Endodermal cell (in vitro differentiated cells): ENCODE data around the gene TMEM60. TPM values are rescaled to one million over a fixed set of nuclear protein-coding genes. Genes with fewer than 3 reads are reported as not detected.

ENCODE experiments used
- DNase-seq: peaks from one replicate; pipeline ENCODE4 v3.0.0-alpha.2; 2017
- H3K27ac ChIP-seq: 2 replicates; pipeline ENCODE4 v1.5.1; 2013; ENCODE audit warnings: mild to moderate bottlenecking, low read depth, low read length, moderate library complexity
- H3K27me3 ChIP-seq: 2 replicates; pipeline ENCODE4 v1.6.1; 2013; ENCODE audit warnings: mild to moderate bottlenecking, low read length, moderate library complexity; ENCODE audit not compliant: insufficient read depth, control insufficient read depth, poor library complexity, severe bottlenecking
- H3K36me3 ChIP-seq: 2 replicates; pipeline ENCODE4 v1.7.0; 2013; ENCODE audit warnings: mild to moderate bottlenecking, low read length, moderate library complexity; ENCODE audit not compliant: control insufficient read depth, insufficient read depth
- H3K4me1 ChIP-seq: one replicate; pipeline ENCODE4 v1.7.0; 2013; ENCODE audit warnings: low read length; ENCODE audit not compliant: control insufficient read depth, insufficient read depth
- H3K4me3 ChIP-seq: 2 replicates; pipeline ENCODE4 v1.5.1; 2013; ENCODE audit warnings: mild to moderate bottlenecking, low read length, moderate library complexity
- H3K9ac ChIP-seq: 2 replicates; pipeline ENCODE4 v1.6.1; 2013; ENCODE audit warnings: mild to moderate bottlenecking, low read length, moderate library complexity; ENCODE audit not compliant: poor library complexity, severe bottlenecking; ENCODE audit errors: extremely low read depth
- H3K9me3 ChIP-seq: 2 replicates; pipeline ENCODE4 v1.6.1; 2013; ENCODE audit warnings: mild to moderate bottlenecking, low read length, moderate library complexity; ENCODE audit not compliant: control insufficient read depth
- H3K27ac Mint-ChIP-seq: 2 replicates; pipeline ENCODE4 v1.8.0; 2020; ENCODE audit warnings: mixed read lengths
- H3K27me3 Mint-ChIP-seq: 2 replicates; pipeline ENCODE4 v1.8.0; 2021; ENCODE audit warnings: mild to moderate bottlenecking, mixed read lengths; ENCODE audit not compliant: insufficient read depth
- H3K36me3 Mint-ChIP-seq: 2 replicates; pipeline ENCODE4 v1.8.0; 2020; ENCODE audit warnings: low read depth, mixed read lengths
- H3K4me1 Mint-ChIP-seq: 2 replicates; pipeline ENCODE4 v1.8.0; 2020; ENCODE audit warnings: mixed read lengths
- H3K4me3 Mint-ChIP-seq: 2 replicates; pipeline ENCODE4 v1.8.0; 2020; ENCODE audit warnings: mild to moderate bottlenecking, moderate library complexity, mixed read lengths
- H3K9me3 Mint-ChIP-seq: 2 replicates; pipeline ENCODE4 v1.8.0; 2020; ENCODE audit warnings: mild to moderate bottlenecking, mixed read lengths
- WGBS, 2 experiments: methylation state at CpG; one replicate each; pipeline versions ENCODE4 v1.1.5 to v1.1.7; 2013; ENCODE audit warnings: missing lambda C conversion rate in 2 of 2, mixed read lengths in 1 of 2; ENCODE audit not compliant: insufficient coverage in 1 of 2, insufficient read length in 1 of 2; 5-methylcytosine and 5-hydroxymethylcytosine counted together
- total RNA-seq, 2 donors: library from RNA; stranded (reverse); fragmentation: NEBNext Ultra II Directional in 1 of 2; extraction: Animal tissue kit (Norgen Biotek cat#: 25700) in 1 of 2; gene quantifications; 2 replicates in 1 of 2; 3 replicates in 1 of 2; pipeline ENCODE4 v1.2.1, GENCODE V29; 2021
- TF ChIP-seq, protein P1 (sequence below): fragments of 200-600 bp; sonication (generic); conservative IDR thresholded peaks from 2 replicates; pipeline ENCODE4 v1.5.0; 2021; ENCODE audit warnings: antibody characterized with exemption, mild to moderate bottlenecking

The TMEM60 gene
- total RNA-seq, 2 donors from 2014 or later, result 20.0 to 32.2 TPM

DNA sequence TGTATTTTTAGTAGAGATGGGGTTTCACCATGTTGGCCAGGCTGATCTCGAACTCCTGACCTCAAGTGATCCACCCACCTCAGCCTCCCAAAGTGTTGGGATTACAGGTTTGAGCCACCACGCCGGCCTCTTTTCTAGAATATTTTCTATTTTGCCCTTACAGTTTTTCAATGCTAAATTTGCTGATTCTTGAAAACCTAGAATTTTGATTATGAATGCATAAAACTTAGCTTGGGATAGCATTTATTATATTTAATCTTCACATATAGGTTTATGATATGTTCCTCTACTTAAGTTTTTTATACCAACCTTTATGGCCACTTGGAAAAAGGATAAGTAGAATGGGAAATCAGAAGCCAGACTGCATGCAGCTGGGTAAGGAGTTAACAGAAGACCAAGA is 2.1 kb downstream of the TMEM60 start:
- Mint-ChIP-seq H3K4me3 (peak overlapping the region; percentile 97), H3K27me3 (no peaks in the 10 kb centered on the region), H3K4me1 (peaks cover 42% of the 10 kb centered on the region), H3K36me3 (peaks cover 15% of the 10 kb centered on the region), H3K9me3 (no peaks in the 10 kb centered on the region), H3K27ac (no peak overlapping the region)
- Histone ChIP-seq H3K27ac (no peak overlapping the region), H3K36me3 (peaks cover 13% of the 10 kb centered on the region), H3K4me1 (peaks cover 8% of the 10 kb centered on the region), H3K9ac (no peak overlapping the region), H3K4me3 (peak overlapping the region; percentile 88), H3K9me3 (no peaks in the 10 kb centered on the region), H3K27me3 (no peaks in the 10 kb centered on the region)
- TF ChIP-seq, protein P1, sequence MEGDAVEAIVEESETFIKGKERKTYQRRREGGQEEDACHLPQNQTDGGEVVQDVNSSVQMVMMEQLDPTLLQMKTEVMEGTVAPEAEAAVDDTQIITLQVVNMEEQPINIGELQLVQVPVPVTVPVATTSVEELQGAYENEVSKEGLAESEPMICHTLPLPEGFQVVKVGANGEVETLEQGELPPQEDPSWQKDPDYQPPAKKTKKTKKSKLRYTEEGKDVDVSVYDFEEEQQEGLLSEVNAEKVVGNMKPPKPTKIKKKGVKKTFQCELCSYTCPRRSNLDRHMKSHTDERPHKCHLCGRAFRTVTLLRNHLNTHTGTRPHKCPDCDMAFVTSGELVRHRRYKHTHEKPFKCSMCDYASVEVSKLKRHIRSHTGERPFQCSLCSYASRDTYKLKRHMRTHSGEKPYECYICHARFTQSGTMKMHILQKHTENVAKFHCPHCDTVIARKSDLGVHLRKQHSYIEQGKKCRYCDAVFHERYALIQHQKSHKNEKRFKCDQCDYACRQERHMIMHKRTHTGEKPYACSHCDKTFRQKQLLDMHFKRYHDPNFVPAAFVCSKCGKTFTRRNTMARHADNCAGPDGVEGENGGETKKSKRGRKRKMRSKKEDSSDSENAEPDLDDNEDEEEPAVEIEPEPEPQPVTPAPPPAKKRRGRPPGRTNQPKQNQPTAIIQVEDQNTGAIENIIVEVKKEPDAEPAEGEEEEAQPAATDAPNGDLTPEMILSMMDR, result no peak
- DNase-seq, result no peak
- 80 to 87% methylated on average over 1 to 3 of the region's 3 CpGs for WGBS, 2 experiments

DNA sequence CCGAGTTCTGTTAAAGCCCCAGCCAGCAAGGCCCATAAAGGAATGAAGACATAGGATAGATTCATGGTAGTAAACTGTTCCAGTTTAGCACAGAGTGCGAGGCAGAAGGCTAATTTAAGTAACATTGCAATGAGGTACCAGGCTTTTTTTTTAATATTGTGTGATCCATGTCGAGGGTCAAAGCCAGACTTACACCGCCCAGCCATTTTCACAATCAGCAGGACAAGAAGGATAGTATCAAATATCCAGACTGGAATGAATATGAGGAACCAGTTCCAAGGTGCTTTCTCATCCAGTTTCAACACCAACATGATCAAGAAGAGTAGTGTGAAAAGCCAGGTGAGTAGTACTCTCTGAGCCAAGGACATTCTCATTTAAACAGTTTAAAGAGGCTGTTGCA is 4.2 kb downstream of the TMEM60 start:
- H3K27ac ChIP-seq, result no peak overlapping the region
- no peaks in the 10 kb centered on the region for H3K4me1 ChIP-seq
- DNase-seq, result no peak
- H3K36me3 ChIP-seq, result peaks cover 13% of the 10 kb centered on the region
- H3K9me3 Mint-ChIP-seq, result no peaks in the 10 kb centered on the region
- H3K27me3 ChIP-seq, result no peaks in the 10 kb centered on the region
- no peak overlapping the region for H3K4me3 Mint-ChIP-seq
- TF ChIP-seq, protein P1, result no peak
- H3K27ac Mint-ChIP-seq, result no peak overlapping the region
- H3K9ac ChIP-seq, result no peak overlapping the region
- no peak overlapping the region for H3K4me3 ChIP-seq
- peaks cover 15% of the 10 kb centered on the region for H3K36me3 Mint-ChIP-seq
- H3K27me3 Mint-ChIP-seq, result no peaks in the 10 kb centered on the region
- no peaks in the 10 kb centered on the region for H3K9me3 ChIP-seq
- peaks cover 36% of the 10 kb centered on the region for H3K4me1 Mint-ChIP-seq
- WGBS, 2 experiments, result 93 to 100% methylated on average over 2 to 4 of the region's 4 CpGs

- H3K4me1 ChIP-seq, result no peaks in the 10 kb centered on the region
- H3K9me3 Mint-ChIP-seq, result no peaks in the 10 kb centered on the region
These were observed 6.3 kb downstream of the TMEM60 start for GRCh38 chr7:77791956-77792355.

More at GRCh38 chr7:77791956-77792355, 6.3 kb downstream of the TMEM60 start:
- TF ChIP-seq, protein P1, result no peak
- Histone ChIP-seq H3K4me3 (no peak overlapping the region), H3K27me3 (no peaks in the 10 kb centered on the region), H3K9me3 (peaks cover 2% of the 10 kb centered on the region), H3K27ac (no peak overlapping the region), H3K9ac (no peak overlapping the region), H3K36me3 (peaks cover 16% of the 10 kb centered on the region)
- WGBS, 2 experiments, result 96 to 100% methylated on average over 1 to 2 of the region's 2 CpGs
- Mint-ChIP-seq H3K4me3 (no peak overlapping the region), H3K27ac (peak overlapping the region; percentile 72), H3K36me3 (peaks cover 15% of the 10 kb centered on the region), H3K4me1 (peaks cover 32% of the 10 kb centered on the region), H3K27me3 (no peaks in the 10 kb centered on the region)
- DNase-seq, result no peak
